Measurements from ENCODE around the gene CACNA1D.

DNA sequence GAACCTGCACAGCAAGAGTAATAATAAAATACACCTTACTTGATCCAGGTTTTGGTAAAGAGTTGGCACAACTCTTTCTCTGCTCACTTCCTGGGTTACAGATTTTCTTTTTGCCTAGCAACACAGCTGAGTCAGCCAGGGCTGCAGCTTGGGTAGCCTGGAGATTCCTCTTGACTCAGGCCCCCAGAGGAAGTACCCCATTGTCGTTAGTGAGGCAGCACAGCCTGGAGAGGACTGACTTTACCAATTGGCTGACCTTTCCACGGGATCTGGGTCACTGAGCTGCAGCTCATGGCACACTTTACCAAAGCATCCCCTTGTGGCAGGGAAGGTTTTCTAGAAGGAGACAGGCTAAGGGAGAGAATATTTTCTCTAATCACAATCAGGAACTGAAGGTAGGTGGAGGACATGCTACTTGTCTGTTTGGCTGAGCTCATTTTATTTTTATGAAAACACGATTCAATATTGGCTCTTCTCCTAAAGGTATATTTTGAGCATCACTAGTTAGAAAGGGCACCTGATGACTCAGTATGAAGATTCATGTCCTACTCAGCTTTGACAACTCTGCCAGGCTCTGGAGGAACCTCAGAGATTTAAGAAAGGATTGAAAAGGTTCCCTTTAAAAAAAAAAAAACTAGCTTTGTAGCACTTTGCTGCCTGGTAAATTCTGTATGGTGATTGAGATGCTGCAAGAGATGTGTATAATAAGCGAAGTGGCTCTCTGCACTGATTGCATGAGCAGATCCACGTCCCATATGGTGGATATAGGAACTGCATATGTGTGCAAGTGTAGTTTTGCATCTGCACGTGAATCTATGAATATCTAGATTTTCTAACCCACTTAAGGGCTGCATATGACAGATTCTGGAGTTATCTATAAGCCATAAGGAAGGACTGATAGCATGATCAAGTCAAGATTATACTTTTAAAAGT lies 227.0 kb downstream of the CACNA1D start:
- TF ChIP-seq CTCF (IDR thresholded peaks at IDR 0.05) (no peak), EP300 (IDR thresholded peaks at IDR 0.05) (no peak), POLR2AphosphoS5 (IDR thresholded peaks at IDR 0.05) (no peak), POLR2A (IDR thresholded peaks at IDR 0.05) (no peak)
